Right renal pelvis (tissue), 4 donors: Measurements from ENCODE around the gene AP3S2. TPM values are rescaled to one million over a fixed set of nuclear protein-coding genes. Genes with fewer than 3 reads are reported as not detected.
"Not testable (repeated sequence)": the region's sequence is repeated elsewhere in the genome, so short reads cannot be mapped to it uniquely, and the experiment has no call there.

Source experiments
- DNase-seq, 4 donors: peaks; one replicate each; pipeline ENCODE4 v3.0.0-alpha.2; 2013; ENCODE audit warnings: low read depth in 4 of 4, low spot score in 3 of 4, missing footprints in 1 of 4
- polyA plus RNA-seq, 4 donors: library from polyadenylated mRNA; unstranded; fragments of 120-200 nt; gene quantifications; one replicate each; pipeline ENCODE4 v1.2.1, GENCODE V29; 2013; ENCODE audit not compliant: insufficient read length in 4 of 4

AP3S2 gene
- polyA plus RNA-seq, 4 donors, result 36.4 to 51.2 (median 40.2) TPM

- no peak for DNase-seq
Measured at GRCh38 chr15:89783861-89784685, 109.7 kb downstream of the AP3S2 start.

GRCh38 chr15:89783111-89783860 lies 110.5 kb downstream of the AP3S2 start:
- no peak for DNase-seq

GRCh38 chr15:89782619-89782950 lies 111.2 kb downstream of the AP3S2 start:
- DNase-seq, result not testable (repeated sequence)

GRCh38 chr15:89781891-89782618 lies 111.7 kb downstream of the AP3S2 start:
- no peak for DNase-seq

- no peak for DNase-seq
Measured at GRCh38 chr15:89781055-89781454, 112.7 kb downstream of the AP3S2 start.

- no peak for DNase-seq
Measured at GRCh38 chr15:89780601-89781000, 113.2 kb downstream of the AP3S2 start.

Other genes starting within 250 kb of the AP3S2 start
- 10 to 100 TPM in 3 of 4 donors, 1 to 10 TPM in 1; 9.7 to 13.4 (median 10.2) TPM for gene KIF7, start 238.5 kb downstream of the AP3S2 start, polyA plus RNA-seq
- 1 to 10 TPM in 1 of 4 donors, under 1 TPM in 3; 0.68 to 1.3 (median 0.93) TPM for gene PLIN1, start 214.6 kb downstream of the AP3S2 start, polyA plus RNA-seq
- 10 to 100 TPM; 16.3 to 22.1 (median 20.0) TPM for gene PEX11A, start 203.2 kb downstream of the AP3S2 start, polyA plus RNA-seq
- gene WDR93, start 203.2 kb downstream of the AP3S2 start, polyA plus RNA-seq, result 1 to 10 TPM; 2.1 to 3.1 (median 2.3) TPM
- gene MESP1, start 142.7 kb downstream of the AP3S2 start, polyA plus RNA-seq, result 1 to 10 TPM in 3 of 4 donors, under 1 TPM in 1; 0.72 to 1.9 (median 1.2) TPM
- gene MESP2, start 117.7 kb downstream of the AP3S2 start, polyA plus RNA-seq, result under 1 TPM; 0.18 to 0.80 (median 0.52) TPM
- 100 to 1,000 TPM in 2 of 4 donors, 10 to 100 TPM in 2; 66.5 to 128 (median 98.2) TPM for gene ANPEP, start 79.1 kb downstream of the AP3S2 start, polyA plus RNA-seq
- 10 to 100 TPM; 25.5 to 31.1 (median 29.7) TPM for gene ARPIN, start 19.0 kb upstream of the AP3S2 start, polyA plus RNA-seq
- gene ZNF710, start 107.3 kb upstream of the AP3S2 start, polyA plus RNA-seq, result 10 to 100 TPM; 20.3 to 24.9 (median 23.0) TPM
- 100 to 1,000 TPM; 194 to 243 (median 217) TPM for gene IDH2, start 208.5 kb upstream of the AP3S2 start, polyA plus RNA-seq